ENCODE data around the gene ADIRF. TPM values are rescaled to one million over a fixed set of nuclear protein-coding genes. Genes with fewer than 3 reads are reported as not detected.

ADIRF gene
- total RNA-seq, 1 donor from 2014 or later: 790 TPM

Other genes with a start within 250 kb of the ADIRF start
- gene BMPR1A, start 211.9 kb upstream of the ADIRF start, total RNA-seq: 54.8 TPM
- gene MMRN2, start 10.9 kb upstream of the ADIRF start, total RNA-seq: 99.0 TPM
- gene SNCG, start 9.9 kb upstream of the ADIRF start, total RNA-seq: 706 TPM
- not detected for gene FAM25A, start 51.8 kb downstream of the ADIRF start, total RNA-seq
- gene GLUD1, start 126.4 kb downstream of the ADIRF start, total RNA-seq: 157 TPM
- gene SHLD2, start 126.7 kb downstream of the ADIRF start, total RNA-seq: 34.1 TPM

All from ureter (tissue), 1 donor.